HG03565 (cell line): ENCODE data around the gene KRTAP10-4.
"Not testable (repeated sequence)": the region's sequence is repeated elsewhere in the genome, so short reads cannot be mapped to it uniquely, and the experiment has no call there.

Experiments used
- ATAC-seq: cut with Tn5 transposase; IDR thresholded peaks from one replicate; pipeline ENCODE4 v1.9.1; 2021; ENCODE audit warnings: mild to moderate bottlenecking, moderate library complexity; ENCODE audit not compliant: unreplicated experiment

The KRTAP10-4 gene

DNA sequence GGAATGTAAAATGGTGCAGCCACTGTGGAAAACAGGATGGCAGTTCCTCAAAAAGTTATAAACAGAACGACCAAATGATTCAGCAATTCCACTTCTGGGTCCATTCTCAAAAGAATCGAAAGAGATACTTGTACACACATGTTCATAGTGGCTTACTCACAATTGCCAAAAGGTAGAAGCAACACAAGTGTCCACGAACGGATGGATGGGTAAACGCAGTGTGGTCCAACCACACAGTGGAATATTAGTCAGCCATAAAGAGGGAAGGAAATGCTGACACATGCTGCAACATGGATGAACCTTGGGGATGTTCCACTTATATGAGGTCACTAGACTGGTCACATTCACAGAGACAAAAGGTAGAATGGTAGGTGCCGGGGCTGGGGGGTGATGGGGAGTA lies 38.8 kb upstream of the KRTAP10-4 start:
- ATAC-seq, result no peak

- ATAC-seq, result no peak
These were observed 37.6 kb upstream of the KRTAP10-4 start for GRCh38 chr21:44535963-44536362.

GRCh38 chr21:44537930-44538911 lies 35.3 kb upstream of the KRTAP10-4 start:
- ATAC-seq, result no peak

DNA sequence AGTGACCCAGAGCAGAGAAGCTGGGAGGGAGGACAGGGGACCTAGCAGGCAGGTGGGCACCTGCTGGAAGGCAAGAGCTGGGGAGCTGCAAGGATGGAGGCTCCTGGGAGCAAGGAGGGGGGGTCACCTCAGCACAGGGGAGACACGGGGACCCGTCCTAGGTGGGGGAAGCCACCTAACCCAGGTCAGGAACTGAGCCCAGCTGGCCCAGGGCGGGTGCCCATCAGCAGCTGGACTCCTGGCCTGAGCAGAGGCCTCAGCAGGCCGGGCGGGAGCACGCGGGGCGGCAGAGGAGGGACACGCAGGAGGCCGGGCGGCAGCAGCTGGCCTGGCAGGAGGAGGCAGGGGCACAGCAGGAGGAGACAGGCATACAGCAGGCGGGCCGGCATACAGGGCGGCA lies 34.5 kb upstream of the KRTAP10-4 start:
- ATAC-seq, result no peak

DNA sequence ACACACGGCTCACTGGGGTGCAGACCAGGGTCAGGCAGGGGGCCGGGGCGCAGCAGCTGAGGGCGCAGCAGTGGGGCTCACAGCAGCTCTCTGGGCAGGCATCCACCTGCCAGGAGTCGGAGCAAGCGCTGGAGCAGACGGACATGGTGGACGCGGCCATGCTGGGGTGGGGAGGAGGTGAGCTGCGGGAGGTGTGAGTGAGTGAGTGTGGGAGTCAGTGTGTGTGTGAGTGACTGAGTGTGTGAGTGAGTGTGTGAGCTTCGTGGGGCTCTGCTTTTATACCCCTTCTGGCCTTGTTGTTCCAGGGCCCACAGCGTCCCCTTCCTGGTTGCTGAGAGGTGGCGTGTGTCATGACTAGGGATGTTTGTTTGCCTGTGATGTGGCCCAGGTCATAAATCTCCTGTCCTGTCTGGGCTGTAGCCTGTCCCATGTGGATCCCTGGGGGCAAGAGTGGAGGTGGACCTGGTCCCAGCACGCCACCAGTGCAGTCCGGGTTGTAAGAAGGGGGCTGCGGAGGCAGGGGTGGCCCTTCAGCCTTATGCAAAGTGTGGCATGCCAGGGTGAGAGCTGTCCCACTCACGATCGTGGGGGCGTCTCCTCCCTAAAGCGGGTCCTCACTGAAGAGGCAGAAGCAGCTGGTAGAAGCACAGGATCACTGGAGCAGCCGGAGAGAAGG lies 33.4 kb upstream of the KRTAP10-4 start, which contains the start of gene KRTAP10-1:
TSS of gene KRTAP10-1 (minus strand) at position 205 of the 676 bp plus-strand sequence. CDS start at position 160, 45 bp downstream.
- ATAC-seq, result no peak

GRCh38 chr21:44540741-44541288 lies 32.7 kb upstream of the KRTAP10-4 start:
- ATAC-seq, result no peak

DNA sequence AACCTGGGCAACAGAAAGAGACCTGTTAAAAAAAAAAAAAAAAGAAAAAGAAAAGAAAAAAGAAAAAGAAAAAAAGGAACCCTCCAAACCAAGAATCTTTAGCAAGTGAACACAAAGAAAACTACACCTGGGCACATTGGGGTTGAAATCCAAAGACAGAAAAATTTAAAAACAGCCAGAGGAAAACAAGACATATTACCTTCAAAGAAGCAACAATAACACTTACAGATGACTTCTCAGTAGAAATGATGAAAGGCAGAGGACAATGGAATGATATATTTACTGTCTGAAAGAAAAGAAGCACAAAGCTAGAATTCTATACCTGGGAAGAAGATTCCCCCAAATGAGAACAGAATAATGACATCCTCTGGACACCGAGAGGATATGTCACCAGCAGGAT lies 30.8 kb upstream of the KRTAP10-4 start:
- ATAC-seq, result no peak

GRCh38 chr21:44544566-44544965 lies 29.0 kb upstream of the KRTAP10-4 start:
- no peak for ATAC-seq

GRCh38 chr21:44547656-44548331 lies 25.7 kb upstream of the KRTAP10-4 start:
- ATAC-seq, result no peak

- no peak for ATAC-seq
These were observed 25.1 kb upstream of the KRTAP10-4 start for GRCh38 chr21:44548381-44548780.

DNA sequence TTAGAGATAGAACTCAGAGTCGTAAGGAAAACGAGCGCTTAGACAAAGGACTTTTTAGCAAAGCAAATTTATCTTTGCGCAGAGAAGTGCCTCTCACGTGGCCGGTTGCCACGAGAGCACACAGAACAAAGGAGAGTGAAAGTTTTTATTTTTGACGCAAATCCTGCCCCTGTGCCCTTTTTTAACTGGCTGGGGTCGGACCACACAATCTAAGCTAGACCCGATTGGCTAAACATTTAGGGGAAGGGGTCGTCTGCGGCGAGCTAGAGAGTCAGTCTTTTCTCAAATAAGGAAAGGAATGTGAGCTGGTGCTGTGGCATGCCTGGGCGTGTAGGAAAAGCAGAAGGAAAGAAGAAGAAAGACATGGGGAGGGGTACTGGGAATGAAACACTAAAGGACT lies 24.6 kb upstream of the KRTAP10-4 start:
- no peak for ATAC-seq

- no peak for ATAC-seq
These were observed 23.9 kb upstream of the KRTAP10-4 start for GRCh38 chr21:44549525-44550211.

DNA sequence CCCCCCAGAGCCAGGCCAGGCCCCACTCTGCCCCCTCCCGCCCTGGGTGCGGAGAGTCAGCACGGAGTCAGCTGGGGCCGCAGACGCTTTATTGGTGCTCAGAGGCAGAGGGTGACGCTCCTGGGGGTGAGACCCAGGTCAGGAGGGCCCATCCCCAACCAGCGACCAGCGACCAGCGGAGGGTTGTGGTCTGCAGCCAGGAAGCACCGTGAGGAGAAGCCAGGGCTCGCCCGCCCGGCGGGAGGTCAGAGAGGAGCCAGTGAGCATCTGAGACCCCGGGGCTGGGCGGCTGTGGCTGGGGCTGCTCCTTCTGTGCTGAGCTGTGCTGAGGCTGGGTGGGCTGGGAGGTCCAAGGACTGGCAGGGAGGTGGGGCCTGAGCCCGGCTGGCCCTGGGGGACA lies 23.2 kb upstream of the KRTAP10-4 start:
- ATAC-seq, result not testable (repeated sequence)

DNA sequence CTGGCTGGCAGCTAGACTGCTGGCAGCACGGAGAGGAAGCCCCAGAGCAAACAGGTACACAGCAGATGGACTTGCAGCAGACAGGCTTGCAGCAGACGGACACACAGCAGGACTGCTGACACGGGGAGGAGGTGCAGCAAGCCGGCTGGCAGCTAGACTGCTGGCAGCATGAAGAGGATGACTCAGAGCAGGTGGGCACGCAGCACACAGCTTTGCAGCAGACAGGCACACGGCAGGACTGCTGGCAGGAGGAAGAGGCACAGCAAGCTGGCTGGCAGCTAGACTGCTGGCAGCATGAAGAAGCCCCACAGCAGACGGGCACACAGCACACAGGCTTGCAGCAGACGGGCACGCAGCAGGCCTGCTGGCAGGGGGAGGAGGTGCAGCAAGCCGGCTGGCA lies 22.7 kb upstream of the KRTAP10-4 start:
- ATAC-seq, result no peak

DNA sequence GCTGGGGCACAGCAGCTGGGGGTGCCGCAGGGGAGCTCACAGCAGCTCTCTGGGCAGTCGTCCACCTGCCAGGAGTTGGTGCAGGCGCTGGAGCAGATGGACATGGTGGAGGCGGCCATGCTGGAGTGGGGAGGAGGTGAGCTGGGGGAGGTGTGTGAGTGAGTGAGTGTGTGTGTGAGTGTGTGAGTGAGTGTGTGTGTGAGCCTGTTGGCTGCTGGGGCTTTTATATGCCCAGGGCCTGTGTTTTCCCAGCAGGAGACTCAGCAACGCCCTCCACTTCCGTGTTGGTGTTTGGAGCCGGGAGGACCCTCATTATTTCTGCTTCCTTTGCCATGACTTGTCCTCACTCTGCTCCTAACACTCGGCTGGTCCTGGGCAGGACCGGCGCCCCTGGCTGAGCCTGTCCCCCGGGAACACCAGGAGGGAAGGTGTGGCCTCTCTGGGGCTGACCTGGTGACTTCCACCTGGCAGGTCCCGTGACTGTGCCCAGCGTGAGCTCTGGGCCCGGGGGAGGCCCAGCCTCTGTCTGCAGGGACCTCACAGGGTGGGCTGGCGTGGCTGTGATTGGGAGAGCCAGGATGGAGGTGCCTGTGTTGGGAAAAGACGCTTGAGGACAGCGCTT lies 22.1 kb upstream of the KRTAP10-4 start, which contains the start of gene KRTAP10-2:
TSS of gene KRTAP10-2 (minus strand) at position 166 of the 622 bp plus-strand sequence. CDS start at position 119, 47 bp downstream.
- no peak for ATAC-seq

- ATAC-seq, result no peak
These were observed 21.4 kb upstream of the KRTAP10-4 start for GRCh38 chr21:44552136-44552535.

GRCh38 chr21:44552681-44553080 lies 20.8 kb upstream of the KRTAP10-4 start:
- ATAC-seq, result no peak

DNA sequence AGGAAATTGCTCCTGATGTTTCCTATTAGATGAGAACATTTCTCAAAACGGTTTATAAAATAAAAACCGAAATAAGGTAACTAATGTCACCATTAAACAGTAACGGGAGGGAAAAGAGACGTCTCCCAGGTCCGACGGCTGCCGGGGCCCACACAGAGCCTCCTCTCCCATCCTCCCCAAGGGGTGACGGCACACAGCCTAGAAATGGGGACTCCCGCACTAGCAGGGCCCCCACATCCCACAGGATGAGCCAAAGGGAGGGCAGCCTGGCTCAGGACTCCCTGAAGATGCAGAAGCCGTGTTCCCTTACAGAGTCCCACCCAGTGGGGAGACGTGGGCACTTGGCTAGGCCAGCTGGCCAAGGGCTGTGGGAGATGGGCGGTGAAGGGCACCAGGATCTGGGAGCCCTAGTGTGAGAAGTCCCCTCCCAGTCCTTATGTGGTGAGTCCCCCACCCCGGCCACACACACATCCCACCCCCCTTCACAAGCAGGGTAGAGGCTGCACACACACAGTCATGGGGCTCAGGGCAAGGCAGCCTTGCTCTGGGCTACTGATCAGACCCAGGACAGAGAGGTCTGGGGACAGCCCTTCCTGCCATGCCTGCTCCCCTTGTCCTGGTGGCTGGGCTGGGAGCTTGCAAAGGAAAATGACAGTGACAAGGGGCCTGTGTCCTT lies 18.2 kb upstream of the KRTAP10-4 start:
- ATAC-seq, result no peak

DNA sequence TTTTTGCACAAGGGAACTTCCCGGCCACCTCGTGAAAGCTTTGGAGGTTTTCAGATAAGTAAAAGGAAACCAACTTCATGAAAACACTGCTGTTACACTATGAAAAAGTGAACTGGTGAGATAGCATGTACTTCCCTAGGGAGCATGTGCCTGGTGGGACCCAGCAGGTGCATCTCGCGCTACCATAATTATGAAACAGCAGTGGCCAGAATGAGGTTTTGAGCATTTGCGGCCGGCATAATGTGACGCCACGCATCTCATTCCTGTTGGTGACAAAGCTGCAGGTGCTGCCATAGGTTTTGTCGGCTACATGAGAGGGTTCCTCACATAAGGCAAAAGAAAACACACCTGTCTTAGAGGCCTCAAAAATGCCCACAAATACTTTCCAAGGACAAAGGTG lies 16.6 kb upstream of the KRTAP10-4 start:
- no peak for ATAC-seq
